LNCaP clone FGC (cell line): ENCODE measurements around the gene CDIP1.

Experiments used
- DNase-seq: peaks from one replicate; pipeline ENCODE4 v3.0.0-alpha.2; 2011; ENCODE audit warnings: low read depth
- H3K4me3 ChIP-seq: 2 replicates; pipeline ENCODE4 v1.5.1; 2011; ENCODE audit warnings: mild to moderate bottlenecking, low read depth, low read length, control low read depth
- TF ChIP-seq, protein P1 (sequence below): IDR thresholded peaks from 2 replicates; pipeline ENCODE4 v1.5.1; 2012; ENCODE audit warnings: mild to moderate bottlenecking; ENCODE audit not compliant: control insufficient read depth, insufficient read depth; ENCODE audit errors: extremely low read depth

CDIP1 gene

DNA sequence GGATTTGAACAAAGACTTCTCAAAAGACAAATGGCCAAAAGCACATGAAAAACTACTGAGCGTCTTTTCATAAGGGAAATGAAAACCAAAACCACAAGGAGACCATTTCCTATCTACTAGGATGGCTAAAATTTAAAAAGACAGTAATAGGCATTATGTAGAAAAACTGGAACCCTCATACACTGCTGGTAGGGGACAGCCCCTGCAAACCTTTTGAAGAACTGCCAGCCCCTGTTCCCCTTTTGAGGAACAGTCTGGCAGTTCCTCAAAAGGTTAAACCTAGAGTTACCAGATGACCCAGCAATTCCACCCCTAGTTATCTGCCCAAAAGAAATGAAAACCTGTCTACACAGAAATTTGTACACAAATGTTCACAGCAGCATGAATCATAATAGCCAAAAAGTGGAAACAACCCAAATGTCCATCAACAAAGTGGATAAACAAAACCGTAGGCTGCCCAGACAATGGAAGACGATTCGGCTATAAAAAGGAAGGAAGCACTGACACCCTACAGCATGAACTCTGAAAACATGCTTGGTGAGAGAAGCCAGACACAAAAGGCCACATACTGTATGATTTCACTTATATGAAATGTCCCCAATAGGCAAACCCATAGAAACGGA lies 22.9 kb downstream of the CDIP1 start:
- TF ChIP-seq, protein P1, sequence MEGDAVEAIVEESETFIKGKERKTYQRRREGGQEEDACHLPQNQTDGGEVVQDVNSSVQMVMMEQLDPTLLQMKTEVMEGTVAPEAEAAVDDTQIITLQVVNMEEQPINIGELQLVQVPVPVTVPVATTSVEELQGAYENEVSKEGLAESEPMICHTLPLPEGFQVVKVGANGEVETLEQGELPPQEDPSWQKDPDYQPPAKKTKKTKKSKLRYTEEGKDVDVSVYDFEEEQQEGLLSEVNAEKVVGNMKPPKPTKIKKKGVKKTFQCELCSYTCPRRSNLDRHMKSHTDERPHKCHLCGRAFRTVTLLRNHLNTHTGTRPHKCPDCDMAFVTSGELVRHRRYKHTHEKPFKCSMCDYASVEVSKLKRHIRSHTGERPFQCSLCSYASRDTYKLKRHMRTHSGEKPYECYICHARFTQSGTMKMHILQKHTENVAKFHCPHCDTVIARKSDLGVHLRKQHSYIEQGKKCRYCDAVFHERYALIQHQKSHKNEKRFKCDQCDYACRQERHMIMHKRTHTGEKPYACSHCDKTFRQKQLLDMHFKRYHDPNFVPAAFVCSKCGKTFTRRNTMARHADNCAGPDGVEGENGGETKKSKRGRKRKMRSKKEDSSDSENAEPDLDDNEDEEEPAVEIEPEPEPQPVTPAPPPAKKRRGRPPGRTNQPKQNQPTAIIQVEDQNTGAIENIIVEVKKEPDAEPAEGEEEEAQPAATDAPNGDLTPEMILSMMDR = no peak
- DNase-seq = no peak
- H3K4me3 ChIP-seq = no peak overlapping the region

DNA sequence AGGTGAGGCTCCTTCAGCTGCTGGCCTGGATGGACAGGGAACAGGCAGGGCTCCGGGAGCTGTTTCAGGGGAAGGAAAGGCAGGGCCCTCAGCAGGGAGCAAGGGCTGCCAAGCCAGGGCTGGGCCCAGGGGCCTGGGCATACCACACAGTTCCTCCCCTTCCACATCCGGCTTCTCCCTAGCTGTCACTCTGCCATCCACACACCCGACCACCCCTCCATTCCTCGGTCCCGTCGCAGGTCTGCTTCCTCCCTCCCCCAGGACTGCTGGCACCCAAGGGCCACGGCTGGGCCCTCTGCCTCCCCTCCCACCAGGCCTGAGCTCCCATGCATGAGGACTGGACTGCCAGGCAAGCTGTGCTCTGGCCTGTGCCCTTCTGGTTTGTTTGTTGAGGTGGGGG lies 24.0 kb downstream of the CDIP1 start:
- no peak for DNase-seq
- TF ChIP-seq, protein P1 = no peak
- no peak overlapping the region for H3K4me3 ChIP-seq

DNA sequence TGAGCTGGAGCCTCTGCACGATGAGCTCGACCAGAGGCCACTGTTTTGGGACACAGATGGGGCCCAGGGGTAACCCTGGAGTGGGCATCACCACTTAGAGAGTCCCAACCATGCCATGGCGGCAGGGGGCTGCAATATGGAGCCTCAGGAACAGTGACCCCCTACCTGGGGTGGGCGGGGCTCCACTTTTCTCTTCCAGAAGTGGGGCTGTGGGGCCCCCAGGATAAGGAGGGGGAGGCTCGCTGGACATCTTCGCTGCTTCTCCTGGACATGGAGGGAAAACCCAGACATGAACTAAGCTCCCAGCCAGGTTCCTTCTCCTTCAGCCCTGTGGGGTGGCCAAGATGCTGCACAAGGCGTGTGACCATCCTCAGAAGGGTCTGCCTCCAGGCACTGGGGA lies 24.7 kb downstream of the CDIP1 start:
- no peak overlapping the region for H3K4me3 ChIP-seq
- TF ChIP-seq, protein P1 = no peak
- DNase-seq = no peak

DNA sequence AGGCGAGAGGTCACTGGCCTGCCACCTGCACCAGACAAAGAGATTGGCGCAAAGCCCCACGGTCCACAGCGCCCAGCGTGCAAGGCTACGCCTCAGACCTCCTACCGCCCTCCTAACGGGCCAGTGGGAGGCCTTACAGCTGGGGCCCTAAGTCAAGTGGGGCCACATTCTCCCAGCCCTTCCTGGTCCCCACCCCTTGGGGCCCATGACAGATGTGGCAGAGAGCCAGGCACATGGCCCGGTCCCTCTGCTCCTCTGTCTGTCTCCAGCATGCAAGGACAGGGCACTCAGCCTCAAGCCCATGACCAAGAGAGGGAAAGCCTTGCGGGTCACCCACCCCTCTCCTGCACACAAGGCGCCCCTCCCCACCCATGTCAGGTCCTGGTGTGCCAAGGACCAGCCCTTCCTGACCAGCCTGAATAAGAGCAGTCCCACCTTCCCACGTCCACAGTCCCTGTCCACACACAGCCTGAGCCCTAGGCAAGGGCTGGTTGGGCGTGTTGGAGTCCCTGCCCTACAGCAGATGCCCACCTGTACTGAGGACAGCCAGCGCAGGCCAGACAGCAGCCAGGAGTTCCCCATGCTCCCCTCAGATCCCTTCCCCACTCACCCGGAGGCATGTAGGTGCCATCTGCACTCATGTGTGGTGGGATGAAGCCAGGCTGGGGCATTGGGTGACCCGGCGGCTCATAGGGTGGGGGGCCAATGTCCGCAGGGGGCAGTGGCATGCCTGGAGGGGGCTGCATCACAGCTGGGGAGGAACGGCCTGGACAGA lies 25.3 kb downstream of the CDIP1 start:
- H3K4me3 ChIP-seq = no peak overlapping the region
- no peak for DNase-seq
- TF ChIP-seq, protein P1 = no peak

DNA sequence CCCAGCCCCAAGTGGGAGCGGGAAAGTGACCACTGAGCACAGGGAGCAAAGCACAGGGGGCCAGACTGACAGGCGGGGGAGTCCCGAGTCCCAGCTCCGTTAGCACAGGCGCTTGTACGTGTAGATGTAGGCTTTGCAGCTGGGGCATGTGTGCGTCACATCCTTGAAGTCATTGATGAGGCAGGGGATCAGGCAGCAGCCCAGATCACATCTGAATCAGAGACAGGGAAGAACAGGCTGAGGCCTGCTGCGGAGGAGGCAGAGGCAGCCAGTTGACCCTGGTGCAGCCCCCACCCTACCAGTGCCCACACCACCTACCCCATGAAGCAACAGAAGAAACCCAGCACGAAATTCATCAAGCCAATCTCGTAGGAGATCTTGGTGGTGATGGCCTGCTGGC lies 26.1 kb downstream of the CDIP1 start:
- TF ChIP-seq, protein P1 = no peak
- no peak overlapping the region for H3K4me3 ChIP-seq
- no peak for DNase-seq

DNA sequence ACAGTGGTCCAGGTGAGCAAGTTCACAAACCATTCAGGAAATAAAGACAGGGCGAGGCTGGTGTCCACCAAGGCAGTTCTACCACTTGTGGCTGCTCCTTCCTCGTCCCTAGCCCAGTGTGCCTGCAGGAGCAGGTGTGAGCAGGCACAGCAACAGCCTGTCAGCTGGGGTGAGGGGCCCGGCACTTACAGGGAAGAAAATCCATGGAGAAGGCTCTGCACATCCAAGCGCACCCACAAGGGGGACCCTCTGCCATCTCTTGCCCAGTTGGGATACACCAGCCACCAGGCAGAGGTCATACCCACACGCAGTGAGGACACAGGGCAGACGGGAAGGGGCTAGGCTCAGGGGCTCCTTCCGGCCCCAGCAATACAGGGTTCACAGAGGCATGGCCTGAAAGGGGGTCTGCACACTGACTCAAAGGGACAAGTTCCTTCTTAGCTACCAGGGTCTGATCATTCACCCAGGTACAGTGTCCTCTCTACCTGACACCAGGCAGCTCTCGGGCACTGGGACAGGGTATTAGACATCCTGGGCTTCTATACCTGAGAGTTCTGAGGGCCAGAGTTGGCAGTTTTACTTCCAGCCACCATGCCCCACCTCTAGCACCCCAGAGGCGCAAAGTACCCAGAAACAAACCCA lies 27.0 kb downstream of the CDIP1 start:
- no peak overlapping the region for H3K4me3 ChIP-seq
- no peak for DNase-seq
- TF ChIP-seq, protein P1 = peak; percentile 54
